NCI-H345 treated with DMSO at 0.1 percent for 48 hours (cell line): ENCODE results near the gene FTL.
"Not testable (repeated sequence)": the region's sequence is repeated elsewhere in the genome, so short reads cannot be mapped to it uniquely, and the experiment has no call there.

Experiments
- DNase-seq: peaks from one replicate; lab custom pipeline; 2025; ENCODE audit not compliant: unreplicated experiment; lab: John Stamatoyannopoulos, UW

FTL gene

GRCh38 chr19:48965040-48965805, at the start of gene FTL:
Gene FTL (plus strand): TSS chr19:48965309. CDS start chr19:48965508, 199 bp downstream.
- DNase-seq, result peak; percentile 70

GRCh38 chr19:48915757-48916156, 49.4 kb upstream of the FTL start:
- DNase-seq, result peak; percentile 76

GRCh38 chr19:48918071-48918470, 47.0 kb upstream of the FTL start:
- no peak for DNase-seq

GRCh38 chr19:48918801-48919247, 46.3 kb upstream of the FTL start:
- no peak for DNase-seq

- not testable (repeated sequence) for DNase-seq
Observed at GRCh38 chr19:48919271-48919670, 45.8 kb upstream of the FTL start.

- DNase-seq, result no peak
Observed at GRCh38 chr19:48920949-48921348, 44.2 kb upstream of the FTL start.

GRCh38 chr19:48921721-48922500, 43.2 kb upstream of the FTL start:
- DNase-seq, result no peak

- no peak for DNase-seq
Observed at GRCh38 chr19:48922548-48923490, 42.3 kb upstream of the FTL start.

GRCh38 chr19:48925240-48925843, 39.8 kb upstream of the FTL start:
- DNase-seq, result no peak

- not testable (repeated sequence) for DNase-seq
Observed at GRCh38 chr19:48925890-48926289, 39.2 kb upstream of the FTL start.

GRCh38 chr19:48926909-48927308, 38.2 kb upstream of the FTL start:
- no peak for DNase-seq

- not testable (repeated sequence) for DNase-seq
Observed at GRCh38 chr19:48927692-48928091, 37.4 kb upstream of the FTL start.

GRCh38 chr19:48928164-48929025, 36.7 kb upstream of the FTL start:
- no peak for DNase-seq

- DNase-seq, result peak; percentile 69
Observed at GRCh38 chr19:48933382-48933932, 31.7 kb upstream of the FTL start, which contains the start of gene DHDH. Gene DHDH (plus strand): TSS chr19:48933699. CDS start chr19:48933722, 23 bp downstream.

GRCh38 chr19:48934837-48935236, 30.3 kb upstream of the FTL start:
- DNase-seq, result no peak

GRCh38 chr19:48935864-48936263, 29.2 kb upstream of the FTL start:
- no peak for DNase-seq

GRCh38 chr19:48938256-48938655, 26.9 kb upstream of the FTL start:
- DNase-seq, result no peak

- DNase-seq, result no peak
Observed at GRCh38 chr19:48940902-48941301, 24.2 kb upstream of the FTL start.

- DNase-seq, result no peak
Observed at GRCh38 chr19:48943081-48943480, 22.0 kb upstream of the FTL start.
